HG03045 (cell line): ENCODE data around the gene LDB2.

Experiments
- ATAC-seq: cut with Tn5 transposase; IDR thresholded peaks from one replicate; pipeline ENCODE4 v1.9.1; 2021; ENCODE audit warnings: mild to moderate bottlenecking, moderate library complexity; ENCODE audit not compliant: unreplicated experiment

Gene LDB2

DNA sequence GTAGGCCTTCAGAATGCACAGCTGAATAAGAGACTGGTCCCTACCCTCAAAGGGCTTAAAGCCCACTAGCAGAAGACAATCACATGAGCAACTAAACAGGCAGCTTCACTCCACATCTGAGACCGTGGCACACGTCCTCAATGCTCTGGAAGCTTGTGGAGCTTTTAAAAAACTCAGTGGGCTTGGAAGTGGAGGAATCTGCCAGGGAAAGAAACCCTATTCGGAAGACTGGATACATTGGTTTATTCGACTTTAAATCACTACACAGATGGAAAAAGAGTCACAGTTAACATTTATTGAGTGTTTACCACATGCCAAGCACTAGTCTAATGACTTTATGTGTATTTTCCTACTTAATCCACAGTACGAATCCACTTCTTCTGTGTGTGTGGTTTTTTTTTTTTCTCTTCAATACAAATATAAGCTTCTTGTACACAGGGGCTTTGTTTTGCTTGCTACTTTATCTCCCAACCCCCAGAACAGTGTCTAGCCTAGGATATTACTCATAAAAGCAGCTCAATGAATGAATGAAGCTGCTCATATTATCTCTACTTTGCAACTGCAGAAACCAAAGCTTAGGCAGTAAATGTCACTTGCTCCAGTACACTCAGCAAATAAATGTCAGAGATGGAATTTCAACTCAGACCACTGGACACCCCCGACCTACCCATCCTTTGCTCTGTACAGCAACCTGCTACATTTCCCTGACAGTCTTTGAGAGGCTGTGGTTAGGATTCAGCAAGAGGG lies 137.7 kb downstream of the LDB2 start:
- no peak for ATAC-seq

DNA sequence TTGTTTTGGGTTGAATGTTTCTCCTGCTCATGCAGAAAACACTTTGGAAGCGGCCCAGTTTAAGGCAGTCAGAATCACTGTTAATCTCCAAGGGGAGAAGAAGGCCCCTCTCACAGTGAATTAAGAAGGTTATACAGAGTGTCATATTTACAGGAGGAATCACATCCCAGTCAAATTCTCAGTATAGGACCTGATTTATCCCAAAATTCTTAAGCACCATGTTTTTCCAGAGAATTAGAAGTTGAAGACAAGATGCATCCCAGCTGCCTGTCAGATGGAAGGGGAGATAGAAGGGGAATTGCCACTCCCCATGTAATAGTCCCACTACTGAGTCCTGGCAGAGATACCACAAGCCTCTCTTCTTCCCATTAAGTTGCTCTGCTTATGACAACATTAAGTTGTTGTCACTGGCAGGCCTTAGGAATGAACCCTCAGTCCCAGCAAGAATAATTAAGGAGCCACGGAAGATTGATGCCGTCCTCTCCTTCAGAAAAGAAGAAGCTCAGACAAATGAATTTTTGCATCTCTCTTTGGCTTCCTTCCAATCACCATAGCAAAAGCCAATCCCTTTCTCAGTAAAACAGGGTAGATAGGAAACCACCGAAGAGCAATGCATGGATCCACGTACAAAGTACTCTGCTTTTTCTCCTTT lies 138.4 kb downstream of the LDB2 start:
- no peak for ATAC-seq

DNA sequence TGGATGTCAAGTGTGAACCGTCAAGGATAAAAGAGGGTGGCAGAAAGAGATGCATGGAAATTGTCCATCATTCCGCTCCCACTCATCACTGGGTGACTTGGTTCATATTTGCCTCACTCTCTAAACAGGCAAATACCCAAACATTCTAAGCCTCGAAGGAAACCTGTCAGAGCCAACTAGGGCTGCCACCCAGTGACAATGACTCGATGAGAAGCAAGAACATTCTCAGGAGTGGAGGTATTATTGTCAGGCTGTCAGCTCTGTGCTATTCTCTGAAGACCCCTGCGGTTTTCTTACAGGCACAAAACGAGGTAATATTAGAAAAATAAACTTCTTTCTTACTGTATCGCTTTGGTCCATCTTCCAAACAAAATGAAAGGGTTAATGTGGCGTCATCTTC lies 139.6 kb downstream of the LDB2 start:
- no peak for ATAC-seq

DNA sequence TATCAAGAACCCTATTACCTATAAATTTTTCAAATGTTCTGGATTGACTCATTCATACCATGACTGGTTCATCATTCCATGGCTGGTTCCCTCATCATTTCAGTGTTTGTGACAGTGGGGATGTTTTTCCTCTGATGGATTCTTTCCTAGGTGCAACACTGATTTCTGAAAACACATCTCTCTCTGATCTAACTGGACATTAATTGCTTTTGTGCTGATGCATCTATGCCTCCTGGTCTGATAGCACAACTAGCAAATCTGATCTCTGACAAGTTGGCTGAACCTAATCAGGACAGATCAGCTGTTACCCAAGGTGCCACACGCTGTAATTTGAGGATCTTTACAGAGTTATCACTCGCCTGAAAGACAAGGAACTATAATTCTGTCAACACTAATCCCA lies 140.2 kb downstream of the LDB2 start:
- ATAC-seq: no peak

DNA sequence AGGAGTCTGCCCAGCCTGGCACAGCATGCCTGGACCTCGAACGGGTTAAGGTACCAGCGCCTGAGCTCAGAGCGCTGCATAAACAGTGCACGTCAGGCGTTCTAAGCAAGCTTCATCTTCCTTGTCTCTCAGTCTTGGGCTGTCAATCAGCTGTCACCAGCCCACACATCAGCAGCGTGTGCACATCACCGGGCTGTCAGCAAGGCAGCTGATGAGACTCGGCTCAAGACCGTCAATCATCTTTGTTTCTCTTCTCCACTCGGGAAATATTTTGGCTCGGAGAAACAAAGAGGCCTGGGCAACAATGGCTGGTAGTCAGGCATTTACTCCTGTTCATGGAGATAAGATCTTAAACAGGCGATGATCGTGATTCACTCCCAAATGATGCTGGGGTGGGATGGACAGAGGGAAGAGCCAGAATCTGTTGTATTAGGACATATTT lies 141.3 kb downstream of the LDB2 start:
- no peak for ATAC-seq

DNA sequence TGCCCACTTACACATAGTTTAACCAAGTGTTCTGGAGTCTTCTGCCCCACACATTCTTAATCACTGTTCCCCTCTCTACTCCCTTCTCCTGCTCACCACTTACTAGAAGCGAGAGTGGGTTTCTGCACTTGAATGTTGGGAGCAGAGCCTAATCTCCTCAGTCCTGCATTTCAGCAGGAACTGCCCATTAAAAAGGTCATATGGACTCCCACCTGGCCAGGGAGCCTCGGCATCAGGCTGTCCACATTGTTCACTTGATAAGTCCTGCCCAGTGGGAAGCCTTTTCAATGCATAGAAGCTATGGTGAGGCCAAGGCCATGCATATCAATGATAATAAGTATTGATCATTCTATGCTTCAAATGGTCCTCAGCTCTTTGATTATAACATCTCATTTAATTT lies 144.3 kb downstream of the LDB2 start:
- no peak for ATAC-seq

DNA sequence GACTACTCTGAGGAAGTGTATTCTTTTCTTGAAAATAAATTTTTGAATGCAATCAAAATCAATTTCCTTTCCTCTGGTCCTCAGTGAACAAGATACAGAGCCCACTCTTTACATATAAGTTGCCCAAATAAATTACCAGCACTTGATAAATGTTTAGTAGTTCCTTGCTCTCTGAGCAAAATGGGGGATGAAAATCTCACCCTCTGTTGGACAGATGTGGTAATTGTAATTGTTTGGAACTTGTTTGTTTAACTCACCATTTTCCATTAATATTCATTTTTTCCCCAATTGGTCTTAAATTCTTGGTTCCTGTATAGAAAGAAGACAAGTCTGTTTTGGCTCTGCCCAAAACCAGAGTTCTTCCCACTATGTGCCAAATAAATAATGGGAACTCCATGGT lies 146.3 kb downstream of the LDB2 start:
- no peak for ATAC-seq

DNA sequence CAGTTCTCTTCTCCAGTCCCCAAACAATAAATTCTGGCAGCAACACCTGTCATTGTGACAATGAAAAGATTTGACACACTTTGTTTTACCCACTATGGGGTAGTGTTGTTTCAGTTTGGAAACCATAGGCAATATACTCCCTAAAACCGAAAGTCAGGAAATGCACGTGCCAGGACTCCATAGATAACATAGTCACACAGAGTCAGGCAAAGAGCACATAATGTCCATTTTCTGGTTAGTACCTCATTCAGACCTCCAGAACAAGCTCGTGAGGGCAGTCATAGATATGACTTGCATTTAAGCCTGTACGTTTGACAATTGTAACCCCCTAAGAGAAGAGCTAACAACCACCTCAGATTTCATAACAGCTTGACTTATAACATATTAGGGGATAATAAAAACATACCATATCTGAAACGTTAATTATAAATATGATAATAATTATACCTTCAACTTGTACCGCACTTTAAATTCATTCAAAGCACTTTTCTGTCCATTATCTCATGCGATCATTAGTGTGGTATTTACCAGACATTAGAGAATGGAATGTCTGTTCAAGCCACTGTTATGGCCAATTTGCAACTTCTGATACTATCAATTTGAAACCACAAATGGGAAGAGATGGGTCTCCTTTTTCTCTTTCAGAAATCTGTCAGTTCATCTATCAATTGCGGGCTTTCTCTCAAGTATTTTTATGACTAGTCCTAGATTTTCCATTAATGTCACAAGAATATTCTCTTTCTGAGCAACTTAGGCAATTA lies 147.4 kb downstream of the LDB2 start:
- ATAC-seq: no peak

DNA sequence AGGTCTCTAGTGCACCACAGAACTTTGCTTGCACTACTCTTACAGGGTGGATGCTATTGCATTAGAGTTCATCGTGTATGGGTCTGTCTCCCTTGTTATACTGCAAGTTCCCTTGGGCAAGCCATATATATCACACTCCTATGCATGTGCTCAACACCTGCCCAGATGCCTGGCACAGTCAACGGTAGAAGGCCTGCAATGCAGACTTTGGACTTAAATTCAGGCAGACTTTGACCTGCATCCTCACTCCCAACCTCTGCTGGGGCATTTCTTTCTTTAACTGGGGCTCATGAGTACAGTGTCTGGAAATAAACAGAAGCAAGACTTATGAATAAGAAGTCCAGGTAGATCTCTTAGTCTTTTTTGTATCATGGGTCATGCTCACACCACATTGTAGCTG lies 148.2 kb downstream of the LDB2 start:
- ATAC-seq: no peak

DNA sequence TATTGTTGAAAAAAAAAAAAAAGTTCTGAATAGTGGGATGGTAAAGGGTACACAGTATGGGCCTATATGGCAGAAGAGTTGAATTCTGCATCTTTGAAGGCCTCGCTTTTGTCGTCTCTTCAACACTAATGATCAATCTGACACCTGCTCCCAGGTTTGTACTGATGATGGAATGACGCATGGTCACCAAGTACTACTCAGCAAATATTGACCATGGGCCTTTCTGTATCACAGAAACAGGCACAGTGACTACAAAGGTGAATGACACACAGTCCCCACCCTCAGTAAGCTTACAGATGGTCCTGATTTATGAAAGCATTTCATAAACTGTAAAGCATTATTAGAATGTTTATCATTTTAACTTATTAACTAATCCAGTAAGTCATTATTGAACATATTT lies 152.6 kb downstream of the LDB2 start:
- no peak for ATAC-seq

DNA sequence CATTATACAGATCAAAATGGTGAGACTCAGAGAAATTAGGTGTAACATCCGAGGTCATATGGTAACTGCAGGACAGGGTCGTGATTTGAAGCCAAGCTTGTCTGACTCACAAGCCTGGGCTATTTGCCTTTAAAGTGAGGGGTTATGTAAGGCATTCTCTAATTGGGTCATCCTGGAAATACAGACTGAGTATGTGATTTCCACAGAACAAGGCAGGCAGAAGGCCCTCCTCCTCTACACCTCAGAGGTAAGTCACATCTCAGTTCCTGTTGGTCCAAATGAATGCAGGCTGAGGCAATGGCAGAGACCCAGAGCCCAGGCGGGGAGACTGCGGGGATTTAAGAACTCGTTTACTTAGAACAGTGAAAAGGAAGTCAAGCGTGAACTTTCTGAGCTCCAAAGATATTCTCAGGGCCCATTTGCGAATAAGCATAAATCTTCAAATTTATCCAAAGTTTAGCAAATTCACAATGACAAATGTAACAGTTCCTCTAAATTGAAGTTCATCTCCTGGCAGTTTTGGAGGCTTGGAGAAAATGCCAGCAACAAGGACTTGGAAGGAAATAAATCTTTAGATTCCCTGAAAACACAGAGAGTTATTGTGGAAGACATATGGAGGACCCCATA lies 153.3 kb downstream of the LDB2 start:
- ATAC-seq: no peak

DNA sequence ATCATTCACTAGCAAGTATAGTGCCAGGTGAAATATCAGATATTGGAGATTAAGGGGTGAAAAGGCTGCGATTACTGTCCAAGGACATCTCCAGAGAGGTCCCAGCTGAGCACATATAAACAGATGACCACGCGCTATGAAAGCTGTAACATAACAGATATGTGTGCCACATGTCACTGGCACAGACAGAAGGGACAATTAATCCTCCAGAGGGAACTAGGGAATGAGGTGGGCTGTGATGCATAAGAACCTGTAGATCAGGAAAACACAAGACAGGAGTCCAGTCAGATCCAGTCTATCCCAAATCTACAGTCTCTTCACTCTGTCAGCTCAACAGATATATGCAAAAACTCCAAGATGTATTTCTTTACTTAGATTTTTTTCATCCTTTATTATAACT lies 157.2 kb downstream of the LDB2 start:
- no peak for ATAC-seq

DNA sequence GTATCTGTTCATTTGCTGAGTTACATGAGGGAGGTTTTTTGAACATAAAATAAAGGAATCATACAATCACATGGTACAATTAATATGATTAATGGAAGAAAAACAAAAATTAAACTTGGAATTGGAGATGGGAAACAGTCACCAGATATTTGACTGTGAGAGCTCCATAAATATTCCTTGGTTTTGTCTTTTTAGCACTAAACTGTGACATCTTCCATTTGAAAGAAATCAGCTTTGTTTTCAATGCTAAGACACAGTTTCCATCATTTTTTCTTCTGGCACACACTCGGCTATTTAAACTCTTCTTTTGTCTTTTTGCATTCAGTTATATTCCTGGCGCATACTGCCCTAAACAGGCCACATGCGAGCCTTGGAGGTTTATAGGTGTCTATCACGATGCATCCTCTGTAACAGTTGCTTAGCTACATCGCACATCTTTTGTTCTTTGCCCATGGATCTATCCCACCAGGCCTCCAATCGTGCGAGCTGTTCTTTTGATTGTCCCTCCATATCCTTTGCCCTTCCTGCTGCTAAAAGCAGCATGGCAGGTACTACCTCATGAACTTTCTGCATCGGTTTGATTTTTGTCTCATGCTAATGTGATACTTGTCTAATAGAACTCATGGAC lies 158.3 kb downstream of the LDB2 start:
- no peak for ATAC-seq

DNA sequence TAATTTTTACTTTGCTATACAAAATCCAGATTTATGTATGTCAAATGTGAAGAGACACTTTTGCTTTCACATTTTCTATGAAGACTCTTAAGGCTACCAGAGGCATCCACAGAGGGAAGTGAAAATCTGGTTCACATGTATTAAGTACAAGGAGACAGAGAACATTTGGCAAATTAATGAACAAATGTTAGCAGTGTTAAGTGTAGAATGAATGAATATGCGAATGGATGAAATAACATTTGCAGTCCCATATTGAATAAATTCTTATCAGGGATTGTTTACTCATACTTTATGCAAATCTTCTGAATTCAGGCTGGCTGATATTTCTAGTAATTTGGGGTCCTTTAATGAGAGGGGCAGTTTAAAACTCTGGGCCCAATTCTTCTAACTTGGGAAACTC lies 159.9 kb downstream of the LDB2 start:
- no peak for ATAC-seq

DNA sequence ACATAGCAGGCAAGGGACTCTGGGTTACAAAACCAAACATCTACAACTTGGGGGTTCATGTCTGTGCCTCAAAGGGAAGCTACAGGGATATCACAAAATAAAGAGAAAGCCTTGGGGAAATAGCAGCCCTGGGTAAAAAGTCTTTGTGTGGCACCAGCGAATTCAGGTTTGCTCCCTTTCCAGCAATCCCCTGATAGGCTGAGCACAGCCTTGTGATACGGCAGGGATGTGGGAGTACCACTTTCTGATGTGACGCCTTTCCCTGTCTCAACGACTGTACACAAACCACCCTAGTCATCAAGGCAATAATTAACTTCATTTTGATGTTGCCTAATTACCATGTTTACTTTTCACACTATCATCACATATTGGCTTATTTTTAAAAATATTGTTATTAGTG lies 164.9 kb downstream of the LDB2 start:
- no peak for ATAC-seq

DNA sequence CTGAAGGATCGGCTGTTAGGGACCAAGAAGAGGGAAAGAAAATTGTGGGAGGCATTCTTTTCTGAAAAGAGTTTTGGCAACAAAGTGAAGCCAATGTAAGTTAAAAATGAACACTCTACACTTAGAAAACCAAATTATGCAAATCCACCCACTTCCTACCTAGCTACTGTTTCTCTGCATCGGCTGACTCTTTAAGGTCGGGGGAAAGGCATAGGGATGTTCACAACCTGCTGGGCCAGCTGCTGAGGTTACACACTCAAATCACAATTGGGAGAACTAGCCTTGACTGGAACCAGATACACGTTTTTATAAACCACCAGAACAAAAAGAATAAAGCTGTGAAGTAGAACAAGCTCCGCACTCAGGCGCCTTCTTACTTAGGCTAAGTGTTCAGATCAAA lies 165.7 kb downstream of the LDB2 start:
- ATAC-seq: no peak

DNA sequence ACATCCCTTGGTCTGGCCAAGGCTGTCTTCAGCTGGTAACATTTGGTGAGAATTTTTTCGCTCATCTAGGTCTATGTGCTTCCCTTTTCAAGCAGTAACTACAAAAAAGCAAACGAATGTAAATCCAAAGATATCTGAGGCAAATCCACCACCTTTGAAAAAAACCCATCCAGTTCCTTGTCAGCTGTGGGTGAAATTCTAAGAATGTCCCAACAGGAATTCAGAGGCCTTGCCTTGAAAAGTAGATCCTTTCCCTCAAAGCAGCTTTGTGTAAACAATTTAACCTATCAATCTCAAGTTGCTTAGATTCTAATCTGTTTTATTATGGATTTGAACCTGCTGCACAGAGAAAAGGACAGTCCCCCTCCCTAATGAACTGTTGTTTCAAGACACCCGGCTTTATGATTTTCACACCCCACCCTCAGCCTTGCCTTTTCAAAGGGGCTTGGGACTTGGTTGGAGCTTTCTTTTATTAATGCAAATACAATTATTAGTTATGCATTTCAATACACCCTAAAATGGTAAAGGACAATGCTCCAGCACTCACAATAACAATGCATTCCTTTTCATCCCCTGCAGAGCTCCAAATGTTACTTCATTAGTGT lies 166.6 kb downstream of the LDB2 start:
- ATAC-seq: no peak

DNA sequence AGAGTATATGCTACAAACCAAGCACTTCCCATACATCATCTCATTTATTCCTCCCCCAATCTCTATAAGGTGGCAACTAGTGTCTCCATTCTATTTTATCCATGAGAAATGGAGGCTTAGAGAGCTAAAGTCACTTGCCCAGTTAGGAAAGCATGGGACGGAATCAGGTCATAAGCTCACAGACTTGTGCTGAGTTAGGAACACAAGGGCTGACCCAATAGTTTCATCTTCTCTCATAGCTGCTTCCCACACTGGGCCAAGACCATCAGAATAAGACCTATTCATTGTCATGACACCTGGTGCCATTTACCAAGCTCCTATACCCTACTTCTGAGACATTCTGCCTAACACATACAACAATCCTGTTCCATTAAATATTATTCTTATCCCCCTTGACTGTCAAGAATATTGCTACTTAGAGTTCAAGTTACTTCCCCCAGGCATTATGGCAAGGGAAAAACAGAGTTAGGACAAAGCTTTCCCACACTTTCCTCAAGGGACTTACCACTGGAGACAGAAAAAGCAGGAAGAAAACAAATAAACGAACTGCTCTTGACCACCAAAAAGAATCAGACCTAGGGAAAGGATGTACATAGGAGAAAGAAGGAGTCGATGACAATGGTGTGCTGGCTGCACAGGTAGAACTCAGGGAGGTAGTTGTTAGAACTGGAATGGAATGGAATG lies 167.8 kb downstream of the LDB2 start:
- ATAC-seq: no peak

DNA sequence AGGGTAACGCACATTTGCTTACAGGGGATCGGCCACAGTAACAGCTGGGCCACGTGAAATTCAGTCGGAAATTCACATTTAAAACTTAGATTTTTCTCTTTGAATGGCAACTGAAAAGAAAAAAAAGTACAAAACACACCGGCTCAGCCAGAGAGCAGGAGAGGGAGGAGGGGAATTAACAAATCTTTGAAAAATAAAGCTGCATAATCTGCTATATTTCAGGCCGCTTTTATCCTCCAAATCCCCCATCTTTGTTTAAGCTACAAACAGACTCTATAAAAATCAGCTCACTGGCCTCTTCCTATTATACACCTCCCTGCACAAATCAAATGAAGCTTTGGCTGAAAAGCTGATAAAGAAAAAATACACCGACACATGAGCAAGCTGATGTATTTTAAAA lies 169.1 kb downstream of the LDB2 start:
- ATAC-seq: no peak

DNA sequence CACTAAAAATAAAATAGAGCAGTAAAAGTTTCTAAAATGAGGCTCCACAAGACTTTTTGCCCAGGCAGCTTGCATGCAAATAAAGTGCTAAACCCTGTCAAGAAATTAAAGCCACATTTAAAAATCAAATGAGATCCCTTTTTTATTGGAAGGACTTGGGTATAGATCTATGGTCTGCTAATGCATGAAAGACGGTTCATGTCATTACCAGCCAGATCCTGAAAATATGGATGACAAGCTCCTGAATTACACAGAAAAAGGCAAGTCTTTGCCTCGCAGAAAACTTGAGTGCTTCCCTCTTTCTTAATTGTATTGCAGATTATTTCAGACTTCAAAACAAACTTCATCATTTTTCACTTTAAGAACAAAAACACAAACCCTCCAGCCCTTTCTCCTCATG lies 169.6 kb downstream of the LDB2 start:
- ATAC-seq: no peak
